NCI-H345 (cell line): ENCODE results near the gene SUGCT.
A peak's percentile ranks its signal among the peaks of the same experiment; 100 is the strongest.
"Not testable (repeated sequence)": the region's sequence is repeated elsewhere in the genome, so short reads cannot be mapped to it uniquely, and the experiment has no call there.

Experiments
- DNase-seq: peaks from one replicate; lab custom pipeline; 2025; lab: John Stamatoyannopoulos, UW

SUGCT gene

GRCh38 chr7:40134428-40135316 is at the start of gene SUGCT, which contains the start of gene MPLKIP:
SUGCT (plus strand) TSS chr7:40135005.
MPLKIP (minus strand) TSS chr7:40134622; CDS start chr7:40134567, 55 bp downstream.
- DNase-seq: peak; percentile 84

GRCh38 chr7:40092182-40092581 is 42.6 kb upstream of the SUGCT start:
- DNase-seq: no peak

GRCh38 chr7:40093631-40094350 is 41.0 kb upstream of the SUGCT start:
- DNase-seq: no peak

GRCh38 chr7:40095230-40095629 is 39.6 kb upstream of the SUGCT start:
- no peak for DNase-seq

GRCh38 chr7:40095695-40096327 is 39.0 kb upstream of the SUGCT start:
- no peak for DNase-seq

- no peak for DNase-seq
Observed at GRCh38 chr7:40097728-40098127, 37.1 kb upstream of the SUGCT start.

- DNase-seq: no peak
Observed at GRCh38 chr7:40098810-40099209, 36.0 kb upstream of the SUGCT start.

- no peak for DNase-seq
Observed at GRCh38 chr7:40099837-40100236, 35.0 kb upstream of the SUGCT start.

- DNase-seq: no peak
Observed at GRCh38 chr7:40101201-40101600, 33.6 kb upstream of the SUGCT start.

- no peak for DNase-seq
Observed at GRCh38 chr7:40102897-40103296, 31.9 kb upstream of the SUGCT start.

GRCh38 chr7:40105879-40106473 is 28.8 kb upstream of the SUGCT start:
- DNase-seq: no peak

- DNase-seq: no peak
Observed at GRCh38 chr7:40115936-40116335, 18.9 kb upstream of the SUGCT start.

- DNase-seq: not testable (repeated sequence)
Observed at GRCh38 chr7:40117199-40117598, 17.6 kb upstream of the SUGCT start.

- not testable (repeated sequence) for DNase-seq
Observed at GRCh38 chr7:40118201-40118600, 16.6 kb upstream of the SUGCT start.

- no peak for DNase-seq
Observed at GRCh38 chr7:40120020-40120419, 14.8 kb upstream of the SUGCT start.

GRCh38 chr7:40122100-40122939 is 12.5 kb upstream of the SUGCT start:
- DNase-seq: not testable (repeated sequence)

GRCh38 chr7:40122940-40123254 is 11.9 kb upstream of the SUGCT start:
- DNase-seq: no peak

GRCh38 chr7:40133561-40134427 is 1.0 kb upstream of the SUGCT start:
- no peak for DNase-seq

GRCh38 chr7:40135317-40135610 is 459 bp downstream of the SUGCT start:
- peak; percentile 23 for DNase-seq

GRCh38 chr7:40137563-40137962 is 2.8 kb downstream of the SUGCT start:
- DNase-seq: no peak

GRCh38 chr7:40138973-40139372 is 4.2 kb downstream of the SUGCT start:
- DNase-seq: no peak
